Measurements from ENCODE around the gene COX18. TPM values are rescaled to one million over a fixed set of nuclear protein-coding genes. Genes with fewer than 3 reads are reported as not detected.
A peak's percentile ranks its signal among the peaks of the same experiment; 100 is the strongest.

COX18 gene
- total RNA-seq, 1 donor from 2014 or later, result 10.8 TPM

DNA sequence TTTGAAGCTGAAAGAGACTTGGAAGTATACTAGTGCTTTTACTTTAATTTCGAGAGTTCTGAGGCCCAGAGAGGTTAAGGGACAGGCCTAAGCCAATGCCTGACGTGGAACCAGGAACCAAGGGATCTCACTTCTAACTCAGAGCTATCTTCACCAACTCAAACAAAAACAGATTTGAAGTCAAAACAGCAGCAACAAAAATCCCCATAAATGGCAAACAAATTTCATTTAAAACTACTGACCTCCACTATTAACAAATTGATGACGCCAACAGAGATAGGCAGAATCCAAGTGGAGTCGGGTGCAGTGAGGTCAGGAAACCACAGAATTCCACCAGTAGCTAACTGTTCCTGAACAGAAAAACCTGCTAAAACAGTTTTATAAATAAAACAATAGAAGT, 5.0 kb downstream of the COX18 start:
- FAIRE-seq (no peak), DNase-seq (ENCODE audit: low read depth) (peak; percentile 47)
- H3K4me3 ChIP-seq (ENCODE audit: insufficient read depth, low read depth, low read length), result no peak overlapping the region
- no peaks in the 10 kb centered on the region for H3K27me3 ChIP-seq (ENCODE audit: insufficient read depth, low read length)
- H3K36me3 ChIP-seq (ENCODE audit: insufficient read depth, low read length), result peaks cover 28% of the 10 kb centered on the region
- Mint-ChIP-seq H3K4me1 (ENCODE audit: low read depth, unreplicated experiment) (peaks cover 6% of the 10 kb centered on the region), H3K9me3 (ENCODE audit: unreplicated experiment) (no peaks in the 10 kb centered on the region), H3K36me3 (ENCODE audit: low read depth, unreplicated experiment) (peaks cover 2% of the 10 kb centered on the region), H3K27ac (ENCODE audit: unreplicated experiment) (no peak overlapping the region), H3K4me3 (ENCODE audit: unreplicated experiment) (no peak overlapping the region), H3K27me3 (ENCODE audit: low read depth, unreplicated experiment) (no peaks in the 10 kb centered on the region)
- no peak overlapping the region for H3K4me2 ChIP-seq (ENCODE audit: low read length)
- H2AFZ ChIP-seq (ENCODE audit: low read depth, low read length), result no peak overlapping the region
- H3K79me2 ChIP-seq (ENCODE audit: insufficient read depth, low read length), result peaks cover 28% of the 10 kb centered on the region
- H3K9ac ChIP-seq (ENCODE audit: low read length), result no peak overlapping the region
- no peak for TF ChIP-seq EZH2 (IDR thresholded peaks at IDR 0.05; ENCODE audit: insufficient read depth, low read length)
- TF ChIP-seq, protein P1, sequence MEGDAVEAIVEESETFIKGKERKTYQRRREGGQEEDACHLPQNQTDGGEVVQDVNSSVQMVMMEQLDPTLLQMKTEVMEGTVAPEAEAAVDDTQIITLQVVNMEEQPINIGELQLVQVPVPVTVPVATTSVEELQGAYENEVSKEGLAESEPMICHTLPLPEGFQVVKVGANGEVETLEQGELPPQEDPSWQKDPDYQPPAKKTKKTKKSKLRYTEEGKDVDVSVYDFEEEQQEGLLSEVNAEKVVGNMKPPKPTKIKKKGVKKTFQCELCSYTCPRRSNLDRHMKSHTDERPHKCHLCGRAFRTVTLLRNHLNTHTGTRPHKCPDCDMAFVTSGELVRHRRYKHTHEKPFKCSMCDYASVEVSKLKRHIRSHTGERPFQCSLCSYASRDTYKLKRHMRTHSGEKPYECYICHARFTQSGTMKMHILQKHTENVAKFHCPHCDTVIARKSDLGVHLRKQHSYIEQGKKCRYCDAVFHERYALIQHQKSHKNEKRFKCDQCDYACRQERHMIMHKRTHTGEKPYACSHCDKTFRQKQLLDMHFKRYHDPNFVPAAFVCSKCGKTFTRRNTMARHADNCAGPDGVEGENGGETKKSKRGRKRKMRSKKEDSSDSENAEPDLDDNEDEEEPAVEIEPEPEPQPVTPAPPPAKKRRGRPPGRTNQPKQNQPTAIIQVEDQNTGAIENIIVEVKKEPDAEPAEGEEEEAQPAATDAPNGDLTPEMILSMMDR (IDR thresholded peaks at IDR 0.05; ENCODE audit: insufficient read depth, low read depth, low read length), result no peak
- H3K4me1 ChIP-seq (ENCODE audit: insufficient read depth, low read length), result peaks cover 5% of the 10 kb centered on the region
- H4K20me1 ChIP-seq (ENCODE audit: insufficient read depth, low read length), result no peaks in the 10 kb centered on the region
- H3K9me3 ChIP-seq (ENCODE audit: insufficient read depth, low read depth, low read length), result no peaks in the 10 kb centered on the region
- H3K27ac ChIP-seq (ENCODE audit: low read depth, low read length), result no peak overlapping the region

DNA sequence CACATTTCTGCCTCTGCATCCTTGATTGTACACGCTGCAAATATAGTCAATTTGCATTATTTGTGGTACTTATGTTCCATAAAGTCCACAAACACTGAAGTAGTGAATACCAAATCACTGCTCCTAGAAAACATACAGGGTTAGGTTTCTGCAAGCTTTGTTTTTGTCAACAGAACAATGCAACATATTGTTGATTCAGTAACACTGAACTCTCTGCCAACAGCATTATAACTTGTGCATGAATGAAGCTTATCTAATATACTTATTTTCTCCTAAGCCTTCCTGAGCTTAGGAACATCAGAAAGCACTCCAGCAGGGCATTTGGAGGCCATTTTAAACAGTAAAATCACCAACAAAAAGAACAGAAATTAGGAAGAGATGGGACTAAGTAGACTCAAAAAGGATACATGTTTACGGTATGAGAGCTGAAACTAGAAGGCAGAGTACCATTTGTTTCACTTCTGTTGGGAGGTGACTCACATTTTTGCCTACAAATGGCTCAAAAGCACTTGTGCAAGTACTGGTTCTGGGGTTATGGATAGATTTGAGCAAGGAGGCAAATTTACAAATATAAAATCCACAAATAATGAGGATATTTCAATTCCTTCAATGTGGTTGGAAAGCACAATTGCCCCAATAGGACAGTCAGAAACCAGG, 14.1 kb downstream of the COX18 start:
- Mint-ChIP-seq H3K4me3 (ENCODE audit: unreplicated experiment) (no peak overlapping the region), H3K36me3 (ENCODE audit: low read depth, unreplicated experiment) (peaks cover 8% of the 10 kb centered on the region), H3K27ac (ENCODE audit: unreplicated experiment) (no peak overlapping the region), H3K27me3 (ENCODE audit: low read depth, unreplicated experiment) (no peaks in the 10 kb centered on the region), H3K4me1 (ENCODE audit: low read depth, unreplicated experiment) (no peaks in the 10 kb centered on the region), H3K9me3 (ENCODE audit: unreplicated experiment) (no peaks in the 10 kb centered on the region)
- no peak overlapping the region for H3K4me2 ChIP-seq (ENCODE audit: low read length)
- no peaks in the 10 kb centered on the region for H3K9me3 ChIP-seq (ENCODE audit: insufficient read depth, low read depth, low read length)
- DNase-seq (ENCODE audit: low read depth) (no peak), FAIRE-seq (no peak)
- no peaks in the 10 kb centered on the region for H3K27me3 ChIP-seq (ENCODE audit: insufficient read depth, low read length)
- H3K79me2 ChIP-seq (ENCODE audit: insufficient read depth, low read length), result no peaks in the 10 kb centered on the region
- no peak overlapping the region for H3K27ac ChIP-seq (ENCODE audit: low read depth, low read length)
- no peak overlapping the region for H2AFZ ChIP-seq (ENCODE audit: low read depth, low read length)
- TF ChIP-seq, protein P1 (IDR thresholded peaks at IDR 0.05; ENCODE audit: insufficient read depth, low read depth, low read length), result no peak
- no peak for TF ChIP-seq EZH2 (IDR thresholded peaks at IDR 0.05; ENCODE audit: insufficient read depth, low read length)
- no peak overlapping the region for H3K9ac ChIP-seq (ENCODE audit: low read length)
- no peaks in the 10 kb centered on the region for H3K4me1 ChIP-seq (ENCODE audit: insufficient read depth, low read length)
- peaks cover 27% of the 10 kb centered on the region for H3K36me3 ChIP-seq (ENCODE audit: insufficient read depth, low read length)
- no peaks in the 10 kb centered on the region for H4K20me1 ChIP-seq (ENCODE audit: insufficient read depth, low read length)
- no peak overlapping the region for H3K4me3 ChIP-seq (ENCODE audit: insufficient read depth, low read depth, low read length)

DNA sequence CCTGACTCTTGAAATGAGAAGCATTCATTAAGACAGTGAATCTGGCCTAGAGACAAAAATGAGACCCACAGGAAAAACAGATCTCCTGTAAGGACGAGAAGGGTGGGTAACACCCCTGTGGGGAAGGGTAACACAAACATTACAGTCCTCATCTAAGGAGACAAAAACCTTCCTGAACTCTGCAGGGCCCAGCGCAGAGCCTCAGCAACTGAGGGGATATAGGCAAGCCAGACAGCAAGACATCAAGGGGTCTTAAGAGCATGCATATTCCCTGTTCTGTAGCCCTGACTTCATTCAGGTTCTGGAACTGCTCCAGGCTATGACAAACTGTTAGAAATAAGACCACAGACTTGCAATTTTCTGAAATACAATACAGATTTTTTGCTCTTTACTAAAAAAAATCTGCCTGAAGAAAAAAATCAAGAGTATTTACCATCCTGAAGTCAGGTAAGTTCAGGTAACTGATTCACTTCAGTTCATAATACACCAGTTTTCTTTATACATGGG, 15.5 kb downstream of the COX18 start:
- Mint-ChIP-seq H3K36me3 (ENCODE audit: low read depth, unreplicated experiment) (peaks cover 8% of the 10 kb centered on the region), H3K9me3 (ENCODE audit: unreplicated experiment) (no peaks in the 10 kb centered on the region), H3K27ac (ENCODE audit: unreplicated experiment) (no peak overlapping the region), H3K27me3 (ENCODE audit: low read depth, unreplicated experiment) (no peaks in the 10 kb centered on the region), H3K4me3 (ENCODE audit: unreplicated experiment) (no peak overlapping the region), H3K4me1 (ENCODE audit: low read depth, unreplicated experiment) (no peaks in the 10 kb centered on the region)
- Histone ChIP-seq H3K9ac (ENCODE audit: low read length) (no peak overlapping the region), H3K4me2 (ENCODE audit: low read length) (no peak overlapping the region), H3K4me1 (ENCODE audit: insufficient read depth, low read length) (no peaks in the 10 kb centered on the region), H4K20me1 (ENCODE audit: insufficient read depth, low read length) (no peaks in the 10 kb centered on the region), H2AFZ (ENCODE audit: low read depth, low read length) (no peak overlapping the region), H3K4me3 (ENCODE audit: insufficient read depth, low read depth, low read length) (no peak overlapping the region), H3K9me3 (ENCODE audit: insufficient read depth, low read depth, low read length) (no peaks in the 10 kb centered on the region), H3K36me3 (ENCODE audit: insufficient read depth, low read length) (peaks cover 21% of the 10 kb centered on the region), H3K27me3 (ENCODE audit: insufficient read depth, low read length) (no peaks in the 10 kb centered on the region), H3K27ac (ENCODE audit: low read depth, low read length) (no peak overlapping the region), H3K79me2 (ENCODE audit: insufficient read depth, low read length) (no peaks in the 10 kb centered on the region)
- TF ChIP-seq, protein P1 (IDR thresholded peaks at IDR 0.05; ENCODE audit: insufficient read depth, low read depth, low read length), result no peak
- no peak for TF ChIP-seq EZH2 (IDR thresholded peaks at IDR 0.05; ENCODE audit: insufficient read depth, low read length)
- DNase-seq (ENCODE audit: low read depth) (peak; percentile 29), FAIRE-seq (no peak)

All from astrocyte (in vitro differentiated cells and primary cell).